Thyroid gland (tissue), 4 donors: ENCODE data around the gene PAPPA2. TPM values are rescaled to one million over a fixed set of nuclear protein-coding genes. Genes with fewer than 3 reads are reported as not detected.
"Not testable (repeated sequence)": the region's sequence is repeated elsewhere in the genome, so short reads cannot be mapped to it uniquely, and the experiment has no call there.

Source experiments
- DNase-seq, 2 donors: peaks; one replicate each; pipeline ENCODE4 v3.0.0-alpha.2; 2019
- H3K27ac ChIP-seq, 3 donors: fragments of 200-600 bp; sonication (generic); 1 replicate in 2 of 3; 2 replicates in 1 of 3; pipeline ENCODE4 v1.5.1; 2016 to 2019; ENCODE audit warnings: mild to moderate bottlenecking in 1 of 3, moderate library complexity in 1 of 3
- H3K27me3 ChIP-seq: fragments of 200-600 bp; sonication (generic); one replicate; pipeline ENCODE4 v1.5.1; 2019
- H3K36me3 ChIP-seq, 2 donors: fragments of 200-600 bp; sonication (generic); one replicate each; pipeline ENCODE4 v1.5.1; 2016 to 2019
- H3K4me1 ChIP-seq, 2 donors: fragments of 200-600 bp; sonication (generic); one replicate each; pipeline ENCODE4 v1.5.1; 2017 to 2019
- H3K4me3 ChIP-seq, 3 donors: fragments of 200-600 bp; sonication (generic); replicated peaks in 1 of 3; 1 replicate in 2 of 3; 2 replicates in 1 of 3; pipeline ENCODE4 v1.5.1; 2016; ENCODE audit warnings: mild to moderate bottlenecking in 1 of 3
- H3K9me3 ChIP-seq: fragments of 200-600 bp; sonication (generic); one replicate; pipeline ENCODE4 v1.5.1; 2017
- CTCF ChIP-seq, 6 experiments: fragments of 200-600 bp in 3 of 6; fragments of 450-650 bp in 3 of 6; sonication (generic) in 3 of 6; IDR thresholded peaks; one replicate each; pipeline ENCODE4 v1.5.1; 2016 to 2019; ENCODE audit warnings: antibody characterized with exemption in 6 of 6, mild to moderate bottlenecking in 2 of 6, inconsistent platforms in 1 of 6, moderate library complexity in 1 of 6
- POLR2A ChIP-seq, 2 donors: fragments of 450-650 bp; IDR thresholded peaks; one replicate each; pipeline ENCODE4 v1.6.1; 2017; ENCODE audit warnings: antibody characterized with exemption in 2 of 2, mild to moderate bottlenecking in 2 of 2, moderate library complexity in 1 of 2
- WGBS, 2 donors: methylation state at CpG; one replicate each; pipeline ENCODE4 v1.1.5; 2017; 5-methylcytosine and 5-hydroxymethylcytosine counted together
- intact Hi-C: fragments of 100-400 bp; cut with DNase I; formaldehyde crosslinking; loops from one replicate; pipeline ENCODE4 v1.15.1; 2023
- total RNA-seq, 4 donors: library from RNA; depleted of rRNA; stranded (reverse); fragments of >200 nt; gene quantifications; one replicate each; pipeline ENCODE4 v1.2.3, GENCODE V29; 2016

PAPPA2 gene
- total RNA-seq, result 1 to 10 TPM; 1.1 to 2.7 (median 1.6) TPM

- H3K9me3 ChIP-seq, result no peaks in the 10 kb centered on the region
- intact Hi-C loops, result no loop called here
- H3K27ac ChIP-seq, result no peak within 1 kb of the TSS
- H3K4me3 ChIP-seq, result no peak within 1 kb of the TSS
- no peaks in the 10 kb centered on the region for H3K36me3 ChIP-seq
- no peak for DNase-seq
- 70 to 73% methylated on average over 6 of the region's 6 CpGs for WGBS, 2 donors
- H3K27me3 ChIP-seq, result no peaks in the 10 kb centered on the region
- TF ChIP-seq POLR2A (IDR thresholded peaks at IDR 0.05), result no peak
- TF ChIP-seq CTCF (IDR thresholded peaks at IDR 0.05), result no peak
- no peaks in the 10 kb centered on the region for H3K4me1 ChIP-seq
These were observed at the start of gene PAPPA2 for GRCh38 chr1:176462674-176463378. Gene PAPPA2, plus strand, starts transcription at chr1:176463175. Its CDS starts 93,148 bp downstream, at chr1:176556323.

GRCh38 chr1:176416777-176417176, 46.2 kb upstream of the PAPPA2 start:
- Histone ChIP-seq H3K27me3 (no peaks in the 10 kb centered on the region), H3K4me3 (no peak overlapping the region), H3K4me1 (no peaks in the 10 kb centered on the region), H3K36me3 (no peaks in the 10 kb centered on the region), H3K27ac (no peak overlapping the region), H3K9me3 (no peaks in the 10 kb centered on the region)
- TF ChIP-seq CTCF (IDR thresholded peaks at IDR 0.05) (no peak), POLR2A (IDR thresholded peaks at IDR 0.05) (no peak)
- intact Hi-C loops, result no loop called here
- DNase-seq, result no peak
- WGBS, 2 donors, result 47 to 65% methylated on average over 4 to 6 of the region's 6 CpGs

GRCh38 chr1:176419608-176420007, 43.4 kb upstream of the PAPPA2 start:
- DNase-seq, H3K27ac ChIP-seq, intact Hi-C loops, H3K27me3 ChIP-seq, H3K9me3 ChIP-seq, H3K4me1 ChIP-seq, H3K4me3 ChIP-seq, H3K36me3 ChIP-seq: not testable (repeated sequence)
- 67 to 89% methylated on average over 1 of the region's 1 CpG for WGBS, 2 donors

- no peaks in the 10 kb centered on the region for H3K9me3 ChIP-seq
- no peak overlapping the region for H3K4me3 ChIP-seq
- WGBS, 2 donors, result 59 to 80% methylated on average over 2 of the region's 2 CpGs
- intact Hi-C loops, result no loop called here
- no peaks in the 10 kb centered on the region for H3K4me1 ChIP-seq
- H3K36me3 ChIP-seq, result no peaks in the 10 kb centered on the region
- TF ChIP-seq POLR2A (IDR thresholded peaks at IDR 0.05), result no peak
- TF ChIP-seq CTCF (IDR thresholded peaks at IDR 0.05), result no peak
- no peaks in the 10 kb centered on the region for H3K27me3 ChIP-seq
- no peak for DNase-seq
- H3K27ac ChIP-seq, result no peak overlapping the region
These were observed 28.7 kb upstream of the PAPPA2 start for GRCh38 chr1:176434234-176434633.

- Histone ChIP-seq H3K27me3 (no peaks in the 10 kb centered on the region), H3K9me3 (no peaks in the 10 kb centered on the region), H3K36me3 (no peaks in the 10 kb centered on the region), H3K4me3 (no peak overlapping the region), H3K4me1 (no peaks in the 10 kb centered on the region), H3K27ac (no peak overlapping the region)
- TF ChIP-seq CTCF (IDR thresholded peaks at IDR 0.05) (no peak), POLR2A (IDR thresholded peaks at IDR 0.05) (no peak)
- no peak for DNase-seq
- intact Hi-C loops, result no loop called here
These were observed 26.7 kb upstream of the PAPPA2 start for GRCh38 chr1:176436251-176436650.
